Memory B cell (primary cell): ENCODE results near the gene CDC42BPA.
"Not testable (repeated sequence)": the region's sequence is repeated elsewhere in the genome, so short reads cannot be mapped to it uniquely, and the experiment has no call there.

Source experiments
- ATAC-seq: fragments of 150-1000 bp; cut with Tn5 transposase; 2 replicates; pipeline ENCODE4 v1.10.0; 2021; ENCODE audit warnings: low read depth, mild to moderate bottlenecking, moderate library complexity
- DNase-seq, 2 donors: peaks; one replicate each; pipeline ENCODE4 v3.0.0; 2022; ENCODE audit warnings: low spot score in 2 of 2
- H3K27ac Mint-ChIP-seq: one replicate; pipeline ENCODE4 v1.8.0; 2022; ENCODE audit warnings: mild to moderate bottlenecking, moderate library complexity, mixed read lengths
- H3K27me3 Mint-ChIP-seq: one replicate; pipeline ENCODE4 v1.8.0; 2022; ENCODE audit warnings: mixed read lengths
- H3K36me3 Mint-ChIP-seq: one replicate; pipeline ENCODE4 v1.8.0; 2022; ENCODE audit warnings: mild to moderate bottlenecking, mixed read lengths
- H3K4me1 Mint-ChIP-seq: one replicate; pipeline ENCODE4 v1.8.0; 2022; ENCODE audit warnings: mixed read lengths
- H3K4me3 Mint-ChIP-seq: one replicate; pipeline ENCODE4 v1.8.0; 2022; ENCODE audit warnings: mild to moderate bottlenecking, moderate library complexity, mixed read lengths
- H3K9me3 Mint-ChIP-seq: one replicate; pipeline ENCODE4 v1.8.0; 2022; ENCODE audit warnings: mixed read lengths

CDC42BPA gene

GRCh38 chr1:227161470-227161869 lies 156.8 kb downstream of the CDC42BPA start:
- ATAC-seq (no peak), DNase-seq (no peak)
- H3K36me3 Mint-ChIP-seq = no peaks in the 10 kb centered on the region
- no peaks in the 10 kb centered on the region for H3K4me1 Mint-ChIP-seq
- peaks cover 4% of the 10 kb centered on the region for H3K27me3 Mint-ChIP-seq
- no peak overlapping the region for H3K4me3 Mint-ChIP-seq
- no peak overlapping the region for H3K27ac Mint-ChIP-seq
- no peaks in the 10 kb centered on the region for H3K9me3 Mint-ChIP-seq

GRCh38 chr1:227156520-227156919 lies 161.8 kb downstream of the CDC42BPA start:
- no peaks in the 10 kb centered on the region for H3K4me1 Mint-ChIP-seq
- H3K9me3 Mint-ChIP-seq = no peaks in the 10 kb centered on the region
- H3K4me3 Mint-ChIP-seq = no peak overlapping the region
- H3K27ac Mint-ChIP-seq = no peak overlapping the region
- no peaks in the 10 kb centered on the region for H3K36me3 Mint-ChIP-seq
- ATAC-seq (no peak), DNase-seq (no peak)
- peaks cover 4% of the 10 kb centered on the region for H3K27me3 Mint-ChIP-seq

- Mint-ChIP-seq H3K36me3 (no peaks in the 10 kb centered on the region), H3K4me3 (no peak overlapping the region), H3K4me1 (no peaks in the 10 kb centered on the region), H3K27me3 (peaks cover 4% of the 10 kb centered on the region), H3K27ac (no peak overlapping the region), H3K9me3 (no peaks in the 10 kb centered on the region)
- ATAC-seq = no peak
- no peak for DNase-seq
Observed at GRCh38 chr1:227155688-227156087, 162.6 kb downstream of the CDC42BPA start.

- H3K4me3 Mint-ChIP-seq = no peak overlapping the region
- no peak for ATAC-seq
- peaks cover 4% of the 10 kb centered on the region for H3K27me3 Mint-ChIP-seq
- no peaks in the 10 kb centered on the region for H3K9me3 Mint-ChIP-seq
- no peaks in the 10 kb centered on the region for H3K36me3 Mint-ChIP-seq
- H3K27ac Mint-ChIP-seq = no peak overlapping the region
- DNase-seq = no peak
- H3K4me1 Mint-ChIP-seq = no peaks in the 10 kb centered on the region
Observed at GRCh38 chr1:227155004-227155403, 163.3 kb downstream of the CDC42BPA start.

- no peaks in the 10 kb centered on the region for H3K36me3 Mint-ChIP-seq
- no peaks in the 10 kb centered on the region for H3K4me1 Mint-ChIP-seq
- H3K9me3 Mint-ChIP-seq = no peaks in the 10 kb centered on the region
- H3K4me3 Mint-ChIP-seq = no peak overlapping the region
- DNase-seq (no peak), ATAC-seq (no peak)
- no peak overlapping the region for H3K27ac Mint-ChIP-seq
- H3K27me3 Mint-ChIP-seq = peaks cover 1% of the 10 kb centered on the region
Observed at GRCh38 chr1:227152525-227152924, 165.8 kb downstream of the CDC42BPA start.

GRCh38 chr1:227140376-227140775 lies 177.9 kb downstream of the CDC42BPA start:
- no peak for ATAC-seq
- DNase-seq = no peak
- H3K36me3 Mint-ChIP-seq = no peaks in the 10 kb centered on the region
- H3K9me3 Mint-ChIP-seq = no peaks in the 10 kb centered on the region
- H3K27me3 Mint-ChIP-seq = peaks cover 2% of the 10 kb centered on the region
- H3K4me1 Mint-ChIP-seq = no peaks in the 10 kb centered on the region
- no peak overlapping the region for H3K4me3 Mint-ChIP-seq
- H3K27ac Mint-ChIP-seq = no peak overlapping the region

GRCh38 chr1:227136210-227136820 lies 182.0 kb downstream of the CDC42BPA start:
- no peaks in the 10 kb centered on the region for H3K9me3 Mint-ChIP-seq
- H3K4me1 Mint-ChIP-seq = no peaks in the 10 kb centered on the region
- H3K4me3 Mint-ChIP-seq = no peak overlapping the region
- no peak overlapping the region for H3K27ac Mint-ChIP-seq
- no peak for DNase-seq
- H3K36me3 Mint-ChIP-seq = no peaks in the 10 kb centered on the region
- peaks cover 11% of the 10 kb centered on the region for H3K27me3 Mint-ChIP-seq
- ATAC-seq = no peak

- DNase-seq (no peak), ATAC-seq (no peak)
- Mint-ChIP-seq H3K4me1 (no peaks in the 10 kb centered on the region), H3K4me3 (no peak overlapping the region), H3K36me3 (no peaks in the 10 kb centered on the region), H3K27ac (no peak overlapping the region), H3K27me3 (peaks cover 11% of the 10 kb centered on the region), H3K9me3 (no peaks in the 10 kb centered on the region)
Observed at GRCh38 chr1:227134686-227135314, 183.5 kb downstream of the CDC42BPA start.

GRCh38 chr1:227132695-227133094 lies 185.6 kb downstream of the CDC42BPA start:
- H3K4me3 Mint-ChIP-seq, H3K4me1 Mint-ChIP-seq, ATAC-seq, H3K36me3 Mint-ChIP-seq, H3K27me3 Mint-ChIP-seq, DNase-seq, H3K27ac Mint-ChIP-seq, H3K9me3 Mint-ChIP-seq: not testable (repeated sequence)

GRCh38 chr1:227131193-227131592 lies 187.1 kb downstream of the CDC42BPA start:
- ATAC-seq = no peak
- Mint-ChIP-seq H3K27ac (no peak overlapping the region), H3K9me3 (no peaks in the 10 kb centered on the region), H3K36me3 (no peaks in the 10 kb centered on the region), H3K27me3 (peaks cover 9% of the 10 kb centered on the region), H3K4me3 (no peak overlapping the region), H3K4me1 (no peaks in the 10 kb centered on the region)
- no peak for DNase-seq

- no peak overlapping the region for H3K4me3 Mint-ChIP-seq
- no peaks in the 10 kb centered on the region for H3K4me1 Mint-ChIP-seq
- H3K36me3 Mint-ChIP-seq = no peaks in the 10 kb centered on the region
- DNase-seq (no peak), ATAC-seq (no peak)
- no peak overlapping the region for H3K27ac Mint-ChIP-seq
- no peaks in the 10 kb centered on the region for H3K27me3 Mint-ChIP-seq
- no peaks in the 10 kb centered on the region for H3K9me3 Mint-ChIP-seq
Observed at GRCh38 chr1:227127891-227128290, 190.4 kb downstream of the CDC42BPA start.

- Mint-ChIP-seq H3K27me3 (peaks cover under 1% of the 10 kb centered on the region), H3K36me3 (no peaks in the 10 kb centered on the region), H3K4me1 (no peaks in the 10 kb centered on the region), H3K27ac (no peak overlapping the region), H3K9me3 (no peaks in the 10 kb centered on the region), H3K4me3 (no peak overlapping the region)
- DNase-seq = no peak
- ATAC-seq = no peak
Observed at GRCh38 chr1:227125929-227126545, 192.3 kb downstream of the CDC42BPA start.

GRCh38 chr1:227124473-227124872 lies 193.8 kb downstream of the CDC42BPA start:
- Mint-ChIP-seq H3K4me1 (no peaks in the 10 kb centered on the region), H3K9me3 (no peaks in the 10 kb centered on the region), H3K27me3 (peaks cover 1% of the 10 kb centered on the region), H3K27ac (no peak overlapping the region), H3K4me3 (no peak overlapping the region), H3K36me3 (no peaks in the 10 kb centered on the region)
- DNase-seq = no peak
- no peak for ATAC-seq

- H3K4me1 Mint-ChIP-seq = no peaks in the 10 kb centered on the region
- H3K36me3 Mint-ChIP-seq = no peaks in the 10 kb centered on the region
- H3K9me3 Mint-ChIP-seq = no peaks in the 10 kb centered on the region
- DNase-seq (no peak), ATAC-seq (no peak)
- H3K27ac Mint-ChIP-seq = no peak overlapping the region
- H3K27me3 Mint-ChIP-seq = peaks cover 1% of the 10 kb centered on the region
- H3K4me3 Mint-ChIP-seq = no peak overlapping the region
Observed at GRCh38 chr1:227120826-227121225, 197.5 kb downstream of the CDC42BPA start.

- no peak for ATAC-seq
- no peak for DNase-seq
- peaks cover 11% of the 10 kb centered on the region for H3K27me3 Mint-ChIP-seq
- H3K4me3 Mint-ChIP-seq = no peak overlapping the region
- no peaks in the 10 kb centered on the region for H3K36me3 Mint-ChIP-seq
- H3K4me1 Mint-ChIP-seq = no peaks in the 10 kb centered on the region
- H3K9me3 Mint-ChIP-seq = no peaks in the 10 kb centered on the region
- H3K27ac Mint-ChIP-seq = no peak overlapping the region
Observed at GRCh38 chr1:227112538-227112937, 205.8 kb downstream of the CDC42BPA start.
